Cardiac septum (tissue), 1 donor: Measurements from ENCODE around the gene POLR1C. TPM values are rescaled to one million over a fixed set of nuclear protein-coding genes. Genes with fewer than 3 reads are reported as not detected.
"Not testable (repeated sequence)": the region's sequence is repeated elsewhere in the genome, so short reads cannot be mapped to it uniquely, and the experiment has no call there.

Experiments
- DNase-seq: peaks from one replicate; pipeline ENCODE4 v3.0.0-alpha.2; 2020; ENCODE audit warnings: low spot score
- intact Hi-C: fragments of 100-400 bp; cut with DNase I; formaldehyde crosslinking; loops from one replicate; pipeline ENCODE4 v1.14.0; 2022
- total RNA-seq: library from RNA; stranded (reverse); fragmentation: NEBNext Ultra II Directional; extraction: Animal tissue kit (Norgen Biotek cat#: 25700); gene quantifications from one replicate; pipeline ENCODE4 v1.2.1, GENCODE V29; 2021
- donor health status: DM: no; HTN: no; CAD: no.

POLR1C gene
- total RNA-seq, 1 donor from 2014 or later, result 14.8 TPM

DNA sequence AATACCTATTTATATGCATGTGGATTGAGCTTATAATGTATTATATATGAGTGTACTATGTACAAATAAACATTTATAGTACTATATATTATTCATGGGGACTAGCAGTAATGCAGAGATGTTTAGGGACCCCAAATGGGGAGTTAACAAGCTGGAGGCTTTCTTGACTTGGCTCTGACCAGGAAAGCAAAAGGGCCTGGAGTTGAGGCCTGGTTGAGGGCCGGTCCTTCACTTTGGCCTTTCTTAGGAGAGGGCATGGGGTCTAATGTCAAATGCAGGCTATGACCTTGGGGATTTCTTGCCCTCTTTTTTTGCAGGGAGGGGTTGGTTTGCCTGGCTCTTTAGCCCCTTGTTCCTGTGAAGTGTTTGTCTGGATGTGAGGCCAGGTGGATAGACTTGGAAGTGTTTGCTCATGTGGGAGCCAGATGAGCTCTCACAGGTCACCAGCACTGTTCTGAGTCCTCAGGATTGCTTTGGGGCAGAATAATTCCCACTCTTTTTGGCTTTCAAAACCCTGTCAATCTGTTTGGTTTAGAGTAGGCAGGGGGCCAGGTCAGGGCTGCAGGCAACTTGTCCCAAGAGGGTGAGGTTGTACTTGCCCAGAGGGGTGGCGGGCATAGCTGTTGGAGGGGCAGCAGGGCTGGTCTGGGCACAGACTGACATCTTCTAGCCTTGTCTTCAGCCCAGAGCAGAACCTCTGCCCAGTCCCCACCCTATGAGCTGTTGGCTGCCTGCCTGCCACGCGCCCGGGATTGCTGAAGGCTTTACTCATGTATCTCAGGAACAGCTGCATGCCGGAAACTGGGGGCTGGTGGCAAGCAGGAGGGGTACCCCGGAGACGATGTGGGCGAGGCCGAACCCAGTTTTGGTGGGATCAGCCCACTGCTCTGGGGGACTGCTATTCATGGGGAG is 24.9 kb upstream of the POLR1C start:
- intact Hi-C loops, result no loop called here
- peak; percentile 92 for DNase-seq

DNA sequence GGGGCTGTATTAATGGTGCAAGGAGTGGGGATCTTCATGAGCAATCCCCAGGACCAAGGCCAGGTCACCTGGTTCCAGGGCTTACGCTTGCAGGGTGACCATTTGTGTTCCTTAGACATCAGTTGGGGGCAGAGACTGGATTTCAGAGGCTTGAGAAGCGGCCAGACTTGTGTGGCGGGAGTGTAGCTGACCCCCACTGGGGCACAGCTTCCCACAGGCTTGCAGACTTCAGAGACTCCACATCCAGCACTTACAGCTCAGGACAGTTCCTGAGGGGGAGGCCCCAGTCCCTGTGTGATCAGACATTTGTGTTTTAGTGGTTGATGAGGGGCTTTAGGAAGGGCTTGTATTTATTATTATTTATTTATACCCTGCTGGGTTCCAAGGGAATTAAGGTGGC is 24.2 kb upstream of the POLR1C start:
- DNase-seq, result no peak
- intact Hi-C loops, result no loop called here

DNA sequence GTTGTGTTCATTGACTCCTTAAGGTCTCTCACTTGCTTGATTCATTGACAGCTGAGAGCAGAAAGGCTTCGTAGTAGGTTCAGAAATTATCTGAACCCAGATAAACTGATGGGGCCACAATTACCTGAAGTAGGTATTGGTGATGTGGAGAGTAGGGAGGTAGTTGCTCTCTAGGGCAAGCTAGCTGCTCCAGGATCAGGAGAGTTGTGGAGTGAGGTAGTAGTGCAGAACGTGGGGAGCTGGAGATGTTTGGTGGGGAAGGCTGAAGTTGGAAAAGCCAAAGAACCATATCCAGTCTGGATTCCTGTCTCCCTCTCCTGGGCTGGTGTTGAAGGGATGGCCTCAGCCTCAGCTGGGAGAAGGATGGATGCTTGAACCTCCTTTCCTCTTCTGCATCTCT is 23.7 kb upstream of the POLR1C start:
- intact Hi-C loops, result no loop called here
- DNase-seq, result no peak

DNA sequence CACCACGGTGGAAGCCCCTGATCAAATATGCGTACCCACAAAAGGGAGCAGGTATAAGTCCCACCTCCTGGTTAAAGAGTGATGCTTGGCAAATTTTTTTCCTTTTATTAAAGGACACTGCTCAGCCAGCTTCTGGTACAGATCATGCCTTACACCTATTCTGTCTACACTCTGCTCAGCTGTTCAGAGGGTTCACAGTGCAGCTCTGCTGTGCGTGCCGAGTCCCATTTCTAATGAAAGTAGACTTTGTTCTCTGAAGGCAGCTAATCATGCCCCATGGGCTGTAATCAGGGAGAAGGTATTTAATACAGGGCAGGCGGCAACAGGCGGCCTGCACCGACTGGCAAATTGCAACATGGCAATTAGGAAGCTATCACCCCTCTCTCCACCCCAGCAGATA is 23.1 kb upstream of the POLR1C start:
- intact Hi-C loops, result no loop called here
- DNase-seq, result no peak

DNA sequence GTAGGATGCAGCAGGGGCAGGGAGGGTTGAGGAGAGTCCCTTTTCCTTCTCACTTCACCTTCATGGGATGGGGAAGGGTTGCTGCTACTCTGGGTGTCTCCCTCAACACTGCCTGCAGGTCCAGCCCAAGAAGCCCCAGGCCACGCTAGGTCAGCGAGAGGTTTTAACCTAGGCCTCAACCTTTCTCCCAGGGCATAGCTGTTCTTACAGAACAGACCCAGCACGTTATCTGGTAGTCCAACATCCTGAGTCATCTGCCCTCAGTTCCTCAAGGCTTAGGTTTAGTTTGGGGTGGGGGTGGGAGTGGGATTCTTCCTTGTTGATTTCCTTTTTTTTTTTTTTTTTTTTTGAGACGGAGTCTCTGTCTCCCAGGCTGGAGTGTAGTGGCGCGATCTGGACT is 22.6 kb upstream of the POLR1C start:
- no peak for DNase-seq
- intact Hi-C loops, result no loop called here

DNA sequence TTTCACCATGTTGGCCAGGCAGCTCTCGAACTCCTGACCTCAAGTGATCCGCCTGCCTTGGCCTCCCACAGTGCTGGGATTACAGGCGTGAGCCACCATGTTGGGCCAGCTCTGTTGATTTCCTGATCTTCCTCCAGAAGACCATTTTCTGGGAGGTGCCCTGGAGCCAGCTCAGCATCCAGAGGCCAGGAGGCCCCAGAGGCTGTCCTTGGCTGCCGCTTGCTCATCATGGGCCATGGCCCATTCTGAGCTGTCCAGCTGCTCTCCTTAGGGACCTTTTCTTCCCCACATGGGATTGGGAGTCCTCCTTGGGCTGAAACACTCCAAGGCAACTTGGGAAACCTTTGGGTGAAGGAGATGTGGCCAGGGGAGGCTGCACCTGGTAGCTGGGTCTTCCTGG is 22.1 kb upstream of the POLR1C start:
- no peak for DNase-seq
- intact Hi-C loops, result no loop called here

DNA sequence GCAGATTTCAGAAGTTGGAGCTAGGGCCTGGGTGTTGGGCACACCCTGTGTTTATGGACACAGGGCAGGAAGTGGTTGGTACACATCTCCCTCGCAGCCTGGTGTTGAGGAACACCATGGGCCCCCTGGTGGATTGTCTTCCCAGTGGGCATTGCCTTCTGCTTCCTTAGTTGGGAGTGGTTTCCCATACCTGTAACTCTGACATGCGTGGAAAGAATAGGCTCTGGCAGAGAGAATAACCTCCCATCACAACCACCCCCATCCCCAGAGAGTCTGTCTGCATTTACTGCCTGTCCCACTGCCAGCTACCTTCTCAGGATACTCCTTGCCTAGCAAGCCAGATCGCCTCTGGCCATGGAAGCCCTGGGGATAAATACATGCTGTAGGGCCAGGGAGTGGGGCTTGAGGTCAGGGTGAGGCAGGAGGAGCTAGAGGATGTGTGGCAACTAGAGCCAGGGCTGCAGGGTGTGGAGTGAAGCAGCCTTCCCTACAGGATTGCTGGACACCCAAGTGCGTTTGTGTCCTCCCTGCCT is 21.4 kb upstream of the POLR1C start:
- intact Hi-C loops, result no loop called here

DNA sequence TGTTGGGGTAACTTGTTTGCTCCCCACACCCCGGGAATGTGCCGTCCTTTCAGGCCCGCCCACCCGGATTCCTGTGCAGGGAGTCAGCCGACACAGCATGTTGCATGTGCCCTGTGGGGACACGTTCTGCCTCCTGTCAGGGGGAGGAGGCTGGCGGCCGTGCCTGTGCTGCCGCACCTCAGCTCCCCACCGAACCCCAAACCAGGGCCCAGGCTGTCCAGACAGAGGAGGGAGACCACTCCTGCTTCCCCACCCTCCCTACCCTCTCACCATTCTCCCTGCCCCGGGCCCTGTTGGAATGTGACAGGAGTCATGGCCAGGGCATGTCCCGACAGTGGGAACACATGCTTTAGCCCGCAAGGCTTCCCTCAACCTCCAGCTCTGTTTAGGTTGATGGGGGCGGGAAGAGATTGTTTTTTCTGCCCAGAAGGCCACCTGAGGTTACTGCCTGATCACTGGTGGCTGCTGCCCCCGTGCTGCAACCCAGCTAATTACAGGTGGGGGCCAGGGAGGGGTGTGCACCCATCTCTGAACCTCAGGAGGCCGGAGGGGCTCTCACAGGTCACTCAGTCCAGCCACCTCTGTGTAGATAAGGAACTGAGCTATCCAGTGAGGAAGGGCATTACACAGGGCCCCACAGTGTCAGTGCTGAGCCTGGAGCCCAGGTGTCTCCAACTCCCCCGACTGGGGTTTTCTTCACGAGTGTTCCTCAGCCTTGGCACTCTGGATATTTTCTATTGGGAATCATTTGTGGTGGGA is 20.3 kb upstream of the POLR1C start:
- DNase-seq, result no peak
- intact Hi-C loops, result loop anchor here (2.0 kb wide), 1 partner anchor 42 kb away; the partner anchor contains the start of gene DLK2

More for the DNA sequence above, 21.4 kb upstream of the POLR1C start:
- DNase-seq, result no peak

DNA sequence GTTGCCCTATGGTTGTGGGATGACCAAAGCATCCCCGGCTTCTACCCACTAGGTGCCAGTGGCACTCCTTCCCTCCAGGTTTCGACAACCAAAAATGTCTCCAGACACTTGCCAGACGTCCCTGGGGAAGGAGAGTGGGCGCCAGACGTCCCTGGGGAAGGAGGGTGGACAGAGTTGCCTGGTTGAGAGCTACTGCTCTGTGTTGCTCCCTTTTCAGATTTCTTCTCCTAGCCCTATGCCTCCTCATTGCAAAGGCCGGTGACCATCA is 19.8 kb upstream of the POLR1C start:
- no peak for DNase-seq
- intact Hi-C loops, result loop anchor here (2.0 kb wide), 1 partner anchor 42 kb away; the partner anchor contains the start of gene DLK2

DNA sequence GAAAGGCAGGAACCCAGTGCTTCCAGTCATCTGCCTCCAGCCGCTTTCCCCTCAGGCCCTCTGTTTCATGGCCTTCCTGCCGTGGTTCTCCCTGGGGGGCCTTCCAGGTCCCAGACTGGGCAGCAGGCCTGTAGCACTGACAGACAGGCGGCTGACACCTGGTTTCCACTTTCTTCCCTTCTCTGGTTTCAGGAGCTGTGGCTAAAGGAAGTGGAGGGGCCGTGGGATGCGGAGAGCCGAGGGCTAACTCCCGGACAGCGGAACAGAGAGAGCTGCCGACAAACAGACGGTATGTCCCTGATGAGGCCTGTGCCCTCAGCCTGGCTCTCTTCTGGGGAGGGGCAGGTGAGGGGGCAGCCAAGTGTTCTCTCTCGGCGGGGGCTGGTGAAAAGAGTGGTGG is 19.2 kb upstream of the POLR1C start:
- DNase-seq, result no peak
- intact Hi-C loops, result loop anchor here (2.0 kb wide), 1 partner anchor 43 kb away; the partner anchor contains the start of gene DLK2

DNA sequence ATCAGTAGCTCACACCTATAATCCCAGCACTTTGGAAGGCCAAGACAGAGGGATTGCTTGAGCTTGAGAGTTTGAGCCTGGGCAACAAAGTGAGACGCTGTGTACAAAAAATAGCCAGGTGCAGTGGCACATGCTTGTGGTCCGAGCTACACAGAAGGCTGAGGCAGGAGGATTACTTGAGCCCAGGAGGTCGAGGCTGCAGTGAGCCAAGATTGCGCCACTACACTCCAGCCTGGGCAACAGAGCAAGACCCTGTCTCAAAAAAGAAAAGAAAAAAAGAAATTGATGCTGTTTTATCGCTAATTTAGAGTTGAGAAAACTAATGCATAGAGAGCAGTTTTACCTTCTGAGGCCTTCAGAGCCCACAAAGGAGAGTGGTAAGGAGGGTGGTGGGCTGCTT is 18.6 kb upstream of the POLR1C start:
- intact Hi-C loops, DNase-seq: not testable (repeated sequence)

DNA sequence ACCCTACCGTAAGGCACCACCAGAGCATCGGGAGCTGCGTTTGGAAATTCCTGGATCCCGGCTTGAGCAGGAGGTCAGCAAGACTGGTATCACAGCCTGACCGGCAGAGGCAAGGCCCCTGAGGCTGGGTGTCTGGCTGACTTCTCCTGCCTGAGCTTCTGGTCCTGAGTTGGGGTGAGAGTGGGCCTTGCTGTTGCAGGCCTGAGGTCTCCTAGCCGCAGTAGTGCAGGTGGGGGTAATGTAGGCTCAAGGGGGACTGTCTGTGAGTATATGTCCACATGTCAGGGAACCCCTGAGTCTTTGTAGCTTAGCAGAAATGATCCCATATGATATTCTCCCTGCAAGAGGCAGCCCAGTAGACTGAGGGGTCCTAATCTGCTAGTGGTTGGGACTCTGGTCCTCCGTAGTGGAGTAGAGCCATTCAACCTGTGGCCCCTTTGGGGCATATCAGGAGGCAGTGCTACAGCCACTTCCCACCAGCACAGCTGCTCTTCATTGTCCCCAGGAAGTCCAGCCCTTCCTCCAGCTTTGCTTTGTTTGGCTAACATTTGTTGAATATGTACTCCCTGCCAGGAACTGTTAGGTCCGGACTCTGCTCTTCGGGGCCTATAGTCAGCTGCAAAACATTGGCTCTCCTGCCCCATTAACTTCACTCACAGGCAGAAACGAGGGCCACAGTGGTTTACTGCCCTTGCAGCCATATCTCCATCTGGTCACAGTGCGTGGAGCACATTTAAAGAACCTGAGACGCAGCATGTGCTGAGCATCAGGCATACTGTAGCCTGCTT is 17.7 kb upstream of the POLR1C start:
- intact Hi-C loops, result no loop called here
- DNase-seq, result no peak

DNA sequence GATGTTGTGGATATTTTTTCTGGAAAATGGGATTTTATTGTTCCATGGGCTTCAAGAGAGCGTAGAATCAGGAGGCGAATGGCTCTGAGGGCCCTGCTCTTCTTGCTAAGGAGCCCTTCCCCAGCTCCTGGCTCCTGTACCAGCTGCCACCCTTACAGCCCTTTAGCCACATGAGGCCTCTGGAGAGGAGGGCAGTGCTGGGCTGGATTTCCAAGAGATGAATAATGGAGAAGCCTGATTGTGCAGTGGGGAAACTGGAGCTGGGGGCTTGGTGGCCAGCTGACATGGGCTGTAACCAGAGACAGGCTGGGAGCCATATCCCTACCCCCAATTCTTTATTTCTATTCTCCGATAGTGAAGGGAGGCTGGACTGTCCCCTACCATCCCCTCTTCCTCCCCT is 16.0 kb upstream of the POLR1C start:
- DNase-seq, result no peak
- intact Hi-C loops, result no loop called here

DNA sequence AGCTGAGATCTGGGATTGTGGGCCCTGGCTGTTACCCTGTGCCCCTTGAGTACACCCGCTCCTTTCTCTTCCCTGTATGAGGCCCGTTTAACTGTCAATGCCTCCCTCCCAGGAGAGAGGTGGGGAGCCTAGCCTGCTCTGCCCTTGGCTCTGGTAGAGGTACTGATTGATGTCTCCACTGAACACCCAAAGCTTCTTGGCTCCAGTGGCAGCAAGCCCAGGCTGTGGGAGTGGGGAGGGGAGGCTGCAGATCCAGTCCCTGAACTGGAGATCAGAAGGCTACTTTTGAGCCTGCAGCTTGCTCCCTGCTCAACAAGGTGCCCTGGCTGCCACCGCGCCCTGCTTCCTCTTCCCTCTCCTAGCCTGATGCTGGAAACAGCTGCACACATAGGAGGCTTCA is 14.2 kb upstream of the POLR1C start:
- no peak for DNase-seq
- intact Hi-C loops, result no loop called here

DNA sequence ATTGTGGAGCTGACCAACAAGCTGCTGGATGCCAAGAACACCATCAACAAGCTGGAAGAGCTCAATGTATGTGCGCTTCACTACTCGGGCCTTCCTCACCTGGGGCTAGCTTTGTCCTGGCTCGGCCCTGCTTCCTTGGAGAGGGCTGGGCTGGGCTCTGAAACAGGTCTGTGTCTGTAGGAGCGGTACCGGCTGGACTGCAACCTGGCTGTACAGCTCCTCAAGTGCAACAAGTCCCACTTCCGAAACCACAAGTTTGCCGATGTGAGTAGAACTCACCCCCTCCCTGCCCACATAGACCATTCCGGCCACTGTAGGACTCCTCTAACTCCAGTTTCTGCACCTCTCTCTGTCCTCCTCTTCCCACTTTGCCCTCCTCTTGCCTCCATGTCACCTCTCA is 13.4 kb upstream of the POLR1C start:
- DNase-seq, result no peak
- intact Hi-C loops, result no loop called here

DNA sequence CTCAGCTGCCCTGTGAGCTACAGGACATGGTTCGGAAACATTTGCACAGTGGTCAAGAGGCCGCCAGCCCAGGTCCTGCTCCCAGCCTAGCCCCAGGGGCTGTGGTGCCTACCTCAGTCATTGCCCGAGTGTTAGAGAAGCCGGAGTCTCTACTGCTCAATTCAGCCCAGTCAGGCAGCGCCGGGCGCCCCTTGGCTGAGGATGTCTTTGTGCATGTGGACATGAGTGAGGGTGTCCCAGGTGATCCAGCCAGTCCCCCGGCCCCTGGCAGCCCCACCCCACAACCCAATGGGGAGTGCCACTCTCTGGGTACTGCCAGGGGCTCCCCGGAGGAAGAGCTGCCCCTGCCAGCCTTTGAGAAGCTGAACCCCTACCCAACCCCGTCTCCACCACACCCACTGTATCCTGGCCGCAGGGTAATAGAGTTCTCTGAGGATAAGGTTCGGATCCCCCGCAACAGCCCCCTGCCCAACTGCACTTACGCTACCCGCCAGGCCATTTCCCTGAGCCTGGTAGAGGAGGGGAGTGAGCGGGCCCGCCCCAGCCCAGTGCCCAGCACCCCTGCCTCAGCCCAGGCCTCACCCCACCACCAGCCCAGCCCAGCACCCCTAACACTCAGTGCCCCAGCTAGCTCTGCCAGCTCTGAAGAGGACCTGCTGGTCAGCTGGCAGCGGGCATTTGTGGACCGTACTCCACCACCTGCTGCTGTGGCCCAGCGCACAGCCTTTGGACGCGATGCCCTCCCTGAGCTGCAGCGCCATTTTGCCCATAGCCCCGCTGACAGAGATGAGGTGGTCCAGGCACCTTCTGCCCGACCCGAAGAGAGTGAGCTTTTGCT is 11.9 kb upstream of the POLR1C start:
- intact Hi-C loops, result loop anchor here (5.0 kb wide), 1 partner anchor 238 kb away; no protein-coding TSS in a partner anchor

DNA sequence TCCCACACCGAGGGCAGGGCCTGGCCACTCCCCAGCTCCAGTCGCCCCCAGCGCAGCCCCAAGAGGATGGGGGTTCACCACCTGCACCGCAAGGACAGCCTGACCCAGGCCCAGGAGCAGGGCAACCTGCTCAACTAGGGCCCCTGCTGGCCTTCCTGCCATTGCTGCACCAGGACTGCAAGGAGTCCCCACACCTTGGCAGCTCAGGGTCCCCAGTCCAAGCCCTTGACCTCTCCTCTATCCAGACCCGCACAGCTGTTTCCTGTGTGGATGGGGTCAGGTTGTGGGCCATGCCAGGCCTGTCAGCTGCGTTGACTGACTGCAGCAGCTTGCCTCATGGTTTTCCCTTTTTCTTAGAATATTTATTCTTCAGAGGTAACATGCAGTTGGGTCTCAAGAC is 11.2 kb upstream of the POLR1C start:
- DNase-seq, result no peak
- intact Hi-C loops, result loop anchor here (2.0 to 5.0 kb wide), 3 partner anchors 51 to 238 kb away; partner anchors contain the start of gene DLK2

More for the DNA sequence above, 11.9 kb upstream of the POLR1C start:
- no peak for DNase-seq

DNA sequence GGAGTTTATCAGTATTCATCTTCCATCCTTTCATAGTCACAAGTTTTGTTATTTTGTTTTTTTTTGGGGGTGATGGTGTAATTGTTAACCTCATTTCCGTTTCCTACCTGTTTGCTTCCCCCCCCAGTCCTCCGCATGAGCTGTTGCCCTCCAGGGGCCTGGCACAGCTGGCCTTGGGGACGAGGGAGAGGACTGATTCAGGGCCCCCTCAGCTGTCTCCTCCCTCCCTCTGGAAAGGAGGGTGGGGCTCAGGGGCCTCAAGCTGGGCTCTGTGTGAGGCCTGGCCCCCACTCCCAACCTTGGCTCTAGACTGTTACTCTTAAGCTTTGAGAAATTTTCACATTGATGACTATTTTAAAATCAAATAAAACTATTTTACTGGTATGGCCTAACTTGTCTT is 10.7 kb upstream of the POLR1C start:
- no peak for DNase-seq
- intact Hi-C loops, result loop anchor here (2.0 to 5.0 kb wide), 3 partner anchors 51 to 239 kb away; partner anchors contain the start of gene DLK2
